Activated CD8-positive, alpha-beta memory T cell treated with anti-CD3 and anti-CD28 coated beads, Interleukin-2, amount 50 U/mL, for 24 hours (primary cell): ENCODE results near the gene MDN1.
"Not testable (repeated sequence)": the region's sequence is repeated elsewhere in the genome, so short reads cannot be mapped to it uniquely, and the experiment has no call there.

Source experiments
- DNase-seq: peaks from one replicate; pipeline ENCODE4 v3.0.0-alpha.2; 2020; ENCODE audit errors: extremely low read depth

MDN1 gene

DNA sequence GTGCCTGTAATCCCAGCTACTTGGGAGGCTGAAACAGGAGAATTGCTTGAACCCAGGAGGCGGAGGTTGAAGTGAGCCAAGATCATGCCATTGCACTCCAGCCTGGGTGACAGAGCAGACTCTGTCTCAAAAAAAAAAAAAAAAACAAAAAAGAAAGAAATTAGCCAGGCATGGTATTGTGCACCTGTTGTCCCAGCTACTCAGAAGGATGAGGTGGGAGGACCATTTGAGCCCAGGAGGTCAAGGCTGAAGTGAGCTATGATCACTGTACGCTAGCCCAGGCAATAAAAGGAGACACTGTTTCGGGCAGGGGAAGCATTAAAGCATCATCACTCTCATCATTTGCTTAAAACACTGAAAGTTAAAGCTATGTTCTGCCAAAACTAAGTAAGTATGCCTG is 6.2 kb downstream of the MDN1 start:
- DNase-seq = not testable (repeated sequence)

DNA sequence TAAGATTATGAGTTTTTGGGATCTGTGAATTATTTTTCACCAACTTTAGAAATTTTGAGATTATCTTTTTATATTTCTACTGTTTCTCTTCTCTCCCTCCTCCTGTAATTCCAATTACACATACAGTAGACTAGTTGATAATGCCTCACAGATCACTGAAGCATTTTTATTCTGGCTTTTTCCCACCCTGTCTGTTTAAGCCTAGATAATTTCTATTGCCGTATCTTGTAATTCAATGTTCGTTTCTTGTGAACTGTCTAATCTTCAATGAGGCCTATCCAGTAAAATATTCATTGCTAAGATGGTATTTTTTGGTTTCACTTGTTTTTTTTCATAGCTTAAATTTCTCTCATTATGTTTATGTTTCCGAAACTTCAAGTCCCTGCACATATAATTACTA is 12.0 kb downstream of the MDN1 start:
- DNase-seq = no peak

DNA sequence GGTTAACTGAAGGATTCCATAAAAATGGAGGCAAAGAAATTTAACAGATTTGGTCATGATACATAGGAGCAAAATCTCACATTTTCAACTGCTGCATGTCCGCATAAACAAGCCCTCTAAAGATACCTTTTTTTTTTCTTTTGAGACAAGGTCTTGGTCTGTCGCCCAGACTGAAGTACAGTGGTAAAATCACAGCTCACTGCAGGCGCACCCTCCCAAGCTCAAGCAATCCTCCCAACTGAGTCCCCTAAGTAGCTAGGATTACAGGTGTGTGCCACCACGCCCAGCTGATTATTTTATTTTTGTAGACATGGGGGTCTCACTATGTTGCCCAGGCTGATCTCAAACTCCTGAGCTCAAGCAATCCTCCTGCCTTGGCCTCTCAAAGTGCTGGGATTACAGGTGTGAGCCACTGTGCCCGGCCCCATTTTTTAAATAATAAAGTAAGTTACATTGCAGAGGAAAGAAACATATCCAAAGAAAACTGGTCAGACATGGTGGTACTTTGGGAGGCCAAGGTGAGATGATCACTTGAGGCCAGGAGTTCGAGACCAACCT is 13.7 kb downstream of the MDN1 start:
- DNase-seq = no peak

- no peak for DNase-seq
Observed at GRCh38 chr6:89803271-89803670, 16.3 kb downstream of the MDN1 start.

DNA sequence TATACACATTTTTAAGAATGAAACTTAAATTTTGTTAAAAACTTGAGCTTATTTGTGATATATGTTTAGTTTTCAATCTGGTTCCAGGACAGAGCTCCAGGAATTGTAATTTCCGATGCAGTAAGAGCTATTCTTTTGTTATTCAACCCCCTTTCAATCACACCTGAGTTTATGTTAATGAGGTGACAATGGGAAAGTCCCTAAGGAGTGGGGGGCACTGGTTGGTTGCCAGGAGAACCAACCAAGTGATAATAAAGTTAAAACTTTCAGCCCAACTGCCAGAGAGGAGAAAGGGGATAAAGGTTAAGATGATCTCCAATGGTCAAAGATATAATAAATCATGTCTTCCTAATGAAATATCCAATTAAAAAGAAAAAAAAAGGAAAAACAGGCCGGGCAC is 19.8 kb downstream of the MDN1 start:
- DNase-seq = no peak

DNA sequence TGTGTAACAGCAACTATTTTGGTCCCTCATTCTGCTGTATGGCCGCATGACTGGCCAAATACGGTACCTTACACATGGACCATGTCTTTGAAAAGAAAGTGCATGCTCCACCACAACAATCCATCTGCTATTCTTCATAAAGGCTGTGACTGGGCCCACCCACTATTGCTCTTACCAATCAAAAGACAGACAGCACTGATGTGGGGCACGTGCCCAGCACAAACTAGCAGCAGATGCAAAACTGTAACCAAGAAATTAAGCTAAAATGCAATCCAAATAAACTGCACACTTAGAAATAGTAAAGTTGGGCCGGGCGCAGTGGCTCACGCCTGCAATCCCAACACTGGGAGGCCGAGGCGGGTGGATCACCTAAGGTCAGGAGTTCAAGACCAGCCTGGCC is 20.5 kb downstream of the MDN1 start:
- DNase-seq = no peak

DNA sequence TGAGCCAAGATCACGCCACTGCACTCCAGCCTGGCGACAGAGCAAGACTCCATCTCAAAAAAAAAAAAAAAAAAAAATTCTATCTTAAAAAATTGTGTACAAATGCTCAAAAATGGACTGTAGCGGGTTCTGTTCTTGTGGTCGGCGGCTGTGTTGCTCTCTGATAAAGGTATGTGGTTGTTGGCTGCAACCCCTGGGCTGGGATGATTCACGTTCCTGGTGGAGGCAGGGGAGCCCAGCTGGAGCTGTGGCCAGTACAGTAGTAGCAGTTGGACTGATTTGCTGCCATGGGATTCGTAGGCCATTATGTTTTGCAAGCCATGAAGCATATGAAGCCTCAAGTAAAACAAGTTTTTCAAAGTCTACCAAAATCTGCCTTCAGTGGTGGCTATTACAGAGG is 22.3 kb downstream of the MDN1 start:
- no peak for DNase-seq

DNA sequence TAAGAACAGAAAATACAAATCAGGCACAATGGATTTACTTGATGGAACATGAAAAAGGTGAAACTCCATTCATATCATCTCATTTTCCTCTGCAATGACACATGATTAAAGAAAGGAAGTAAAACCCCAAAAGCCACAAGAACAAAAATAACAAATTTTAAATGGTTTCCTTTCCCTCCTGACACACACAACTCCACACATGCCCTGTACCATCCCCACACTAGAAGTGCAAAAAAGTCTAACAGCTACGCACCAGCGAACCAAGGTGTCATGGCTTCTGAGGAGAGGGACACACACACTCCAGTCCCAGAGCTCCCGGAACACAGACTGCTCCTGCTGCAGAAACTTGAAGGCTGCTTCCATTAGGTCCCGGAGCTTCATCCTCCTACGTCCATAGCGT is 25.3 kb downstream of the MDN1 start:
- DNase-seq = no peak

DNA sequence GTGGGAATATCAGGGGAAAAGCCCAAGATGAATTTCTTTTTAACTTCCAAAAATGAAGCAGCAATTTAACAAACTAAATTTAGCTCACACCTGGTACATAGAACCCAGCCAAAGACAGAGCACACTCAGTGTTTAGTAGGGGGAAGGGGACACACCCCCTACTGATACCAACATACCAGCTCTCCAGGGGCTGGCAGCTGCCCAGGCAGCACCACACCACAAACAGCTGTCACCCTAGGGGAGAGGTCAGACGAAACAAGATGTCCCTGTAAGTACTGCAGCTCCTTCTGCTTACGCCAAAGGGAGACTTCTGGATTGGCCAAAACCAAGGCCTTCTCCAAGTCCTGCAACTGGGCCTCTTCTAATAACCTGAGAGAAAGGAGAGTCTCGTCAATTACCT is 26.0 kb downstream of the MDN1 start:
- no peak for DNase-seq

DNA sequence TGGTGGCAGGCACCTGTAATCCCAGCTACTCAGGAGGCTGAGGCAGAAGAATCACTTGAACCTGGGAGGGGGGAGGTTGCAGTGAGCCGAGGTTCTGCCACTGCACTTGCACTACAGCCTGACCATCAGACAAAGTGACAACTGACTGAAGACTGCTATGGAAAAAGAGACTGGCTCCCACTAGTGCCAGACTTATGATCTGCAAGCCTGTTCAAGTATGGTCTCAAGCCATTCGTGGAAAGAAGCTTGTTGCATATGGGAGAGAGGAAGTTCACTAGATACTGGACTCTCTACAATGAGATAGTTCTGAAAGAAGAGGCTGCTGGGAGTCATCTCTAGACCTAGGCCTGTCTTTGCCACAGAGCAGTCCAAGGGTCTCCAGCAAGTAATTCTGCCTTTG is 26.7 kb downstream of the MDN1 start:
- DNase-seq = no peak

GRCh38 chr6:89790403-89790802 is 29.2 kb downstream of the MDN1 start:
- no peak for DNase-seq

DNA sequence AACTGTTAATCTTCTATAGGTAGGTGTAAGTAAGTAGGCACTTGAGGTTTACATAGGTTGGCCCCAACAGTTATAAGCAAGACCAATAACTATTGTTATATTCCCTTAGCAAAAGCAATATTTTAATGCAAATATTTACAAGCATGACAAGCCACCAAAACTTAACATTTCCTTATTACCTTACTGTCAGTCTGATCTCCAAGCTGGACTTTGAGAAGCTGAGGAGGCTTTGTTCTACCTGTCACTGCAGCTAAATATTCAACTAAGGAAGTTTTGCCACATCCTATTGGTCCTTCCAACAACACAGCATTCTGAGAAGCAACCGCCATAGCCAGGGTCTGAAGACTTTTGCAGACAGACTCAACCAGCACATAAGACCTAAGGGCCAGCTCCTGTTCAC is 29.6 kb downstream of the MDN1 start:
- no peak for DNase-seq

DNA sequence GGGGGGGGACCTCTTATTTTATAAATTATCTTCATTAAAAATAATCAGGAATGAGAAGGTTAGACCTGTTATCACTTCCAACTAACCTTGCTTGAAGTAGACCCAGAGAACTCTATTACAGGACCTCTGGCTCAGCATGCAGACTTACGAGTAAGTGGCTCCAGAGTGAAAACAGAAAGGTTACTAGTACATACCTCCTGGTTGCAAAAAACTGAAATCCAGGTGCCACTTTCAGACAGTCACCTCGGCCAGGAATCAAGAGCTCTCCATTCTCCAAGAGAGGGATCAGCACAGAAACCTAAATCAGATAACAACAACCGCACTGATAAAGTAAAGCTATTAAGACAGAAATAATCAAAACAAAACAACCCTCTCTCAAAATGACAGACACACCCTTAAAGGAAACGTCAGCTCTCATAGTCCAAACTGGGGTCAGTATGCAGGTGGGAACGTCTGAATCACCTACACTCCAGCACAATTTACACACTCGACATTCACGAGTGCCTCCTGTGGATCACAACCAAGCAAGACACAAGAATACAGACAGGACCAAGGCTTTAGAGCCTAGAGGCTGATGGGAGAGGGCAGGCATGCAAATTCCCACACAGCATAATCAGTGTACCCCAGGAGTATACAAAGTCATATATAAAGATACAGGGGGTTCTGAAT is 31.8 kb downstream of the MDN1 start:
- no peak for DNase-seq

DNA sequence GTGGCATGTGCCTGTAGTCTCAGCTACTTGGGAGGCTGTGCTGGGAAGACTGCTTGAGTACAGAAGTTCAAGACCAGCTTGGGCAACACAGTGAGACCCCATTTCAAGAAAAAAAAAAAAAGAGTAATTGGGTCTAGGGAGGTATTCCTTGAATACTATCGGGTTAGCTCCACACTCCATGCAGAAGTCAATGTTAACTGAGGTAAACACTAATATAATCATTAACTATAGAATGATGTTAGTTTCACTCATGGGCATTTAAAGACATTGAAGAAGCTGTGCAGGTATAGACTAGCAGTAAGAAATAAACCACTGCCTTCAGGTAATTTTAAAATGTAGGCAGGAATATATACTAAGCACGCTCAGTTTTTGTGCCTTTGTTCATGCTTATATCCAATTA is 32.6 kb downstream of the MDN1 start:
- no peak for DNase-seq

- no peak for DNase-seq
Observed at GRCh38 chr6:89784838-89785237, 34.8 kb downstream of the MDN1 start.

- not testable (repeated sequence) for DNase-seq
Observed at GRCh38 chr6:89783293-89783692, 36.3 kb downstream of the MDN1 start.

- DNase-seq = no peak
Observed at GRCh38 chr6:89782222-89782621, 37.4 kb downstream of the MDN1 start.

DNA sequence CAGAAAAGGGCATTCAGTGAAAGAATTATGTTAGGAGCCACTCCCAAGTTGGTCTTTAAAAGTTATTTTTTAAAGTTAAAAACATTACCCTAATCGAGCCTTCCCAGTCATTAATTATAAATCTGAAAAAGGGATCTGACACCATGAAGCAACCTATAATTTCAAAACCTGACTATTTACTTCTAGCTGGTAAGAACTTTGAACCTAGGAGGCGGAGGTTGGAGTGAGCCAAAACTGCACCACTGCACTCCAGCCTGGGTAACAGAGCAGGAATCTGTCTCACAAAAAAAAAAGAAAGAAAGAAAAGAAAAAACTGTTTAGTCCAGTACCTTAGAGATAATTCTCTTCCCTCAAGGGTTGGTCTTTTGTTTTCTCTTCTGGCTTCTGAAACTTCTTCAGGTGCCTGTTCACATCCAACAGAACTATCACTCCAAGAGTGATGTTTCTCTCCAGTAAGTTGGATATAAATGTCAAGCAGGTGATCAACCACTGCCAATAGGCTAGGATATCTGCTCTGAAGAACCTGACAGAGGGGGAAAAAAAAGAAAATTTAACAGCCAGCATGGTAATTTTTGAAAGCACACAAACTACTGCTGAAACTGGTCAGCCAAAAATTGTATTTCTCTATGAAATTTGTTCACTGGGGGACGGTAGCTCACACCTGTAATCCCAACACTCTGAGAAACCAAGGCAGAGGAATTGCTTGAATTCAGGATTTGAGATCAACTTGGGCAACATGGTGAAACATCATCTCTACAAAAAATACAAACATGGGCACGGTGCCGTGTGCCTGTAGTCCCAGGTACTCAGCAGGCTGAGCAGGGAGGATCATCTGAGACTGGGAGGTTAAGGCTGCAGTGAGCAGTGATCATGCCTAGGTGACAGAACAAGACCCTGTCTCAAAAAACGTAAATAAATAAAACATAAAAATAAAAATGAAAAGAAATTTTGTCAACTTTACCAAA is 38.2 kb downstream of the MDN1 start:
- no peak for DNase-seq

- DNase-seq = no peak
Observed at GRCh38 chr6:89777455-89777854, 42.1 kb downstream of the MDN1 start.

DNA sequence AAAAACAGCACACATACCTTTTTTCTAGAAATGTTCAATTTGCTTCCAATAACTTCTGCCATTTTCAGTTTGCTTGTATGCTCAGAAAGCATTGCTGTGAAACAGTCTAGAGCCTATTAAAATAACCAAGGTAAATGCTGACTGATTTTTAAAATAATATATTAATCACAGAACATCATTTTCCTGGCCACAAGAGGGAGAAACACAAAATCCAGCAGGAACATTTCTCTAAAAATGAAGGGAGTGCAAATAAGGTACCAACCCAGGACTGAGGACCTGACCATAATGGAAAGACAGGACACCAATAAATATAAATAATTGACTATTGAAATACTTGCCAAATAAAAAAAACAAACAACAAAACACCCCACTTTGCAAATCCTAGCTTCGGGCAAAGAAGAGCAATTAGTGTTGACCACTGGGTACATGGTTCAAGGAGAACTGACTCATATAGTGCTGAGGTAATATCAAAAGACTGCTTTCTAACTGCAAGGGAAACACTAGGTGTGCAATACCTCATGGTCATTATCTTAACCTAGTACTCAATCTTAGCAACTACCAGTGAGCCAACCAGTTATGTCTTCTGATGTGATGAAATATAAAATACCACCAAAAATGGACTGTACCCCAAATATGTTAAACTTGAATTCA is 42.9 kb downstream of the MDN1 start:
- DNase-seq = no peak

DNA sequence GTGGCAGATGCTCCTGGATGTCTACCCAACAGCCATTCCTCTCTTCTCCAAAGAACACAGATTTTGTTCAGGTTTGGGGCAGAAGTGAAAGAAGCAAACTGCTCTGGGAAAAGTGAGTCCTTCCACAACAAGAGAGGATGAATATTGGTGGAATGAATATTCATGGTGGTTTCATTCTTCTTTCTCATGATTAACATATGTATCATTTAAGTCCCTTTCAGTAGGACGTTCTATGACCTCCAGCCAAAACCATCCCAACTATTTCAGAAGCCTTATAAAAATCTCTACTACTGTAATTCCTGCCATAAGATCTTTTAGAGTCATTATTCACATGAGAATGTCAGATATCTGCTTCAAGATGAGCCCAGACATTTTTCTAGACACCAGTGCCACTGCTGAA is 44.4 kb downstream of the MDN1 start:
- no peak for DNase-seq

GRCh38 chr6:89769572-89769971 is 50.0 kb downstream of the MDN1 start:
- DNase-seq = no peak
